ENCODE results near the gene PDZD8.
"Not testable (repeated sequence)": the region's sequence is repeated elsewhere in the genome, so short reads cannot be mapped to it uniquely, and the experiment has no call there.

Gene PDZD8

GRCh38 chr10:117345143-117345542 is 30.1 kb downstream of the PDZD8 start:
- no peak for DNase-seq

GRCh38 chr10:117342641-117343040 is 32.6 kb downstream of the PDZD8 start:
- DNase-seq: no peak
- ATAC-seq: no peak

More at GRCh38 chr10:117345143-117345542, 30.1 kb downstream of the PDZD8 start:
- ATAC-seq: no peak

GRCh38 chr10:117341061-117341460 is 34.2 kb downstream of the PDZD8 start:
- ATAC-seq: no peak
- no peak for DNase-seq

GRCh38 chr10:117339979-117340378 is 35.3 kb downstream of the PDZD8 start:
- DNase-seq: no peak
- no peak for ATAC-seq

- DNase-seq (no peak), ATAC-seq (no peak)
These were observed 35.7 kb downstream of the PDZD8 start for GRCh38 chr10:117339578-117339977.

GRCh38 chr10:117334926-117335325 is 40.3 kb downstream of the PDZD8 start:
- DNase-seq (no peak), ATAC-seq (no peak)

GRCh38 chr10:117334066-117334465 is 41.2 kb downstream of the PDZD8 start:
- no peak for DNase-seq

GRCh38 chr10:117327262-117327661 is 48.0 kb downstream of the PDZD8 start:
- no peak for DNase-seq

More at GRCh38 chr10:117334066-117334465, 41.2 kb downstream of the PDZD8 start:
- no peak for ATAC-seq

GRCh38 chr10:117324367-117324766 is 50.9 kb downstream of the PDZD8 start:
- ATAC-seq: no peak
- DNase-seq: no peak

More at GRCh38 chr10:117327262-117327661, 48.0 kb downstream of the PDZD8 start:
- no peak for ATAC-seq

- ATAC-seq (no peak), DNase-seq (no peak)
These were observed 53.0 kb downstream of the PDZD8 start for GRCh38 chr10:117322260-117322659.

- no peak for DNase-seq
- ATAC-seq: no peak
These were observed 55.1 kb downstream of the PDZD8 start for GRCh38 chr10:117320050-117320665.

GRCh38 chr10:117318909-117319308 is 56.3 kb downstream of the PDZD8 start:
- no peak for DNase-seq
- no peak for ATAC-seq

GRCh38 chr10:117316701-117317100 is 58.5 kb downstream of the PDZD8 start:
- DNase-seq (no peak), ATAC-seq (no peak)

- ATAC-seq: no peak
- DNase-seq: no peak
These were observed 61.6 kb downstream of the PDZD8 start for GRCh38 chr10:117313641-117314040.

GRCh38 chr10:117312430-117312829 is 62.8 kb downstream of the PDZD8 start:
- no peak for DNase-seq
- ATAC-seq: no peak

GRCh38 chr10:117311261-117311660 is 64.0 kb downstream of the PDZD8 start:
- ATAC-seq (no peak), DNase-seq (no peak)

GRCh38 chr10:117306674-117307073 is 68.6 kb downstream of the PDZD8 start:
- no peak for DNase-seq
- no peak for ATAC-seq

GRCh38 chr10:117303451-117303850 is 71.8 kb downstream of the PDZD8 start:
- not testable (repeated sequence) for ATAC-seq, DNase-seq

- DNase-seq (no peak), ATAC-seq (no peak)
These were observed 74.6 kb downstream of the PDZD8 start for GRCh38 chr10:117300671-117301070.

- DNase-seq (no peak), ATAC-seq (no peak)
These were observed 75.8 kb downstream of the PDZD8 start for GRCh38 chr10:117299435-117299834.

- ATAC-seq (no peak), DNase-seq (no peak)
These were observed 77.0 kb downstream of the PDZD8 start for GRCh38 chr10:117298219-117298618.

- DNase-seq (no peak), ATAC-seq (no peak)
These were observed 80.5 kb downstream of the PDZD8 start for GRCh38 chr10:117294735-117295134.

GRCh38 chr10:117294039-117294645 is 81.1 kb downstream of the PDZD8 start:
- no peak for ATAC-seq
- DNase-seq: no peak

- not testable (repeated sequence) for ATAC-seq, DNase-seq
These were observed 84.4 kb downstream of the PDZD8 start for GRCh38 chr10:117290872-117291271.
